K562 (cell line): ENCODE data around the gene RRAGD. TPM values are rescaled to one million over a fixed set of nuclear protein-coding genes. Genes with fewer than 3 reads are reported as not detected.

Experiments
- CXXC5 ChIP-seq: fragments of 250-450 bp; sonication (Bioruptor Pico); IDR thresholded peaks from 2 replicates; pipeline ENCODE4 v1.8.0; 2022; ENCODE audit warnings: inconsistent platforms, mild to moderate bottlenecking, moderate library complexity
- FOXJ2 ChIP-seq: fragments of 200-800 bp; sonication (Bioruptor generic); IDR thresholded peaks from 2 replicates; pipeline ENCODE4 v1.6.1; 2016; ENCODE audit warnings: missing genetic modification characterization, missing compliant biosample characterization
- JUNB ChIP-seq: fragments of 450-650 bp; formaldehyde crosslinking; conservative IDR thresholded peaks from 2 replicates; pipeline ENCODE4 v1.4.0; 2020; ENCODE audit warnings: mild to moderate bottlenecking
- MAZ ChIP-seq, 2 experiments: fragments of 450-650 bp in 1 of 2; sonication (generic) in 1 of 2; formaldehyde crosslinking; IDR thresholded peaks in 1 of 2; conservative IDR thresholded peaks in 1 of 2; 2 replicates each; pipeline versions ENCODE4 v1.4.0 to v1.5.0; 2020; ENCODE audit warnings: mild to moderate bottlenecking in 1 of 2, missing genetic modification reagents in 1 of 2
- MBD2 ChIP-seq: sonication (generic); IDR thresholded peaks from 2 replicates; pipeline ENCODE4 v1.6.1; 2016; ENCODE audit warnings: low read depth, borderline replicate concordance
- REST ChIP-seq, 2 experiments: fragments of 450-650 bp; formaldehyde crosslinking in 1 of 2; IDR thresholded peaks; 2 replicates each; pipeline versions ENCODE4 v1.4.0 to v1.6.1; 2014 to 2020; ENCODE audit warnings: mild to moderate bottlenecking in 2 of 2, borderline replicate concordance in 1 of 2, low read depth in 1 of 2
- ZBTB9 ChIP-seq: fragments of 450-650 bp; formaldehyde crosslinking; IDR thresholded peaks from 2 replicates; pipeline ENCODE4 v1.4.0; 2020; ENCODE audit warnings: mild to moderate bottlenecking, moderate library complexity
- ZNF212 ChIP-seq: fragments of 450-650 bp; formaldehyde crosslinking; IDR thresholded peaks from 2 replicates; pipeline ENCODE4 v1.4.0; 2020; ENCODE audit warnings: mild to moderate bottlenecking
- polyA plus RNA-seq, 8 experiments: library from polyadenylated mRNA; depleted of rRNA in 4 of 8; stranded (reverse) in 5 of 8; unstranded in 3 of 8; fragments of >200 nt; fragmentation: Nextera tagmentation in 2 of 8; fragmentation: Illumina TruSeq in 1 of 8; extraction: Ambion mirVana in 2 of 8; extraction: Trizol in 1 of 8; gene quantifications; 2 replicates each; pipeline versions ENCODE4 v1.2.1 to v1.2.3, GENCODE V29; 2011 to 2014; ENCODE audit warnings: inconsistent platforms in 1 of 8, missing spikeins in 1 of 8
- total RNA-seq, 7 experiments: library from RNA; depleted of rRNA in 6 of 7; stranded (reverse); fragments of >200 nt in 6 of 7; fragmentation: Illumina TruSeq in 2 of 7; extraction: Trizol in 2 of 7; gene quantifications; 2 replicates each; pipeline versions ENCODE4 v1.2.1 to v1.2.3, GENCODE V29; 2011 to 2021; ENCODE audit warnings: low replicate concordance in 1 of 7
- TF ChIP-seq, protein P1 (sequence below): fragments of 450-650 bp; formaldehyde crosslinking; IDR thresholded peaks from 2 replicates; pipeline ENCODE4 v1.4.0; 2020; ENCODE audit warnings: mild to moderate bottlenecking, mixed read lengths

Gene RRAGD
- total and polyA plus RNA-seq, 9 of the 15 experiments (the other 6 are each of a cell fraction or from before 2014, with no cell fraction given): 0.03 to 0.07 (median 0.04) TPM; not detected in 6

DNA sequence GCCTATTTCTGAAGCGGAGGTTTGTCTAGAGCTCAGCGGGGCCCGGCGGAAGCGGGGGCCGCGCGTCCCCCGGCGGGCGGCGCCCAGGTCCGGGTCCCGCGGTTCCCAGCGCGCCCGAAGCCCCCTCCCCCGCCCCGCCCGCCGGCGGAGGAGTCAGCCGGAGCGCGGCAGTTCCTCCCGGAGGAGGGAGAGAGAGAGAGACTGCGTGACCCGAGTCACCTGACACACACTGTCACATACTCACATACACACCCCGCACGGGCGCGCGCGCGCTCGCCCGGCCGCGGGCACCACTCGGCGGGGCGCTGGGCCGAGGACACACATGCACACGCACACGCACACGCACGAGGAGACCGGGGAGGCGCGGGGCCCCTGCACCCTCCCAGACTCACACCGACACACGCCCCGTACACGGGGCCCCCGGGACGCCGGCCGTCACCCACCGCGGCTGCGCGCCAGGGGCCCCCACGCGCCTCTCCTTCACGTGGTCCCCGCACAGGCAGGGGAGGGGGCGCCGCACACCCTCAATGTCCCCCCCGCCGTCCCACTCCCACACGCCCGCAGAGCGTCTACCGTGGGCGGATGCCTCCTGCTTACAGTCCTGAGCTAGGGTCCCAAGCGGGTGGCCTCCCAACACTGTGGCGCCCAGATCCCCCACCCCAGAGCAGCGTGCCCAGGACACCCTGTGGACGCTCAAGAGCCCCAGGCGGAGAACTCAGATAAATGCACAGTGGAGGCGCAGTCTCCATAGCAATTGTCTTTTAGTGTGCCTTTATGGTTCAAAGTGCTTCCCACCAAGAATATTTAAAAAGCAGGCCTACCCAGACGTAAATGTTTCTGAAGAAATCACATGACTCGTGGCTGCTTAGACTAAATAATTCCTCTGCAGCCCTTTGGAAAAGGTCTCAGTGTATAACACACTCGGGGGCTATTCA is at the start of gene RRAGD (continued):
- 0 out of 4 replicates have a peak, but pooled peaks of 1 of the 2 experiments have one; percentile 44 for TF ChIP-seq MAZ (CRISPR knock-in tag; conservative IDR thresholded peaks at IDR 0.05 in 1 of 2, IDR thresholded peaks at IDR 0.05 in 1 of 2)
- peak; percentile 54 for TF ChIP-seq CXXC5 (CRISPR knock-in tag)
- no peak for TF ChIP-seq ZNF212 (CRISPR knock-in tag)
- 0 out of 2 replicates have a peak, but pooled peaks have one; percentile 27 for TF ChIP-seq ZBTB9 (CRISPR knock-in tag)
- TF ChIP-seq REST (IDR thresholded peaks at IDR 0.05; ENCODE audit: borderline replicate concordance): peak; percentile 54
- no peak for TF ChIP-seq REST (CRISPR knock-in tag; IDR thresholded peaks at IDR 0.05; ENCODE audit: low read depth)
- TF ChIP-seq FOXJ2 (tag): no peak
- TF ChIP-seq MBD2: no peak
- TF ChIP-seq, protein P1, sequence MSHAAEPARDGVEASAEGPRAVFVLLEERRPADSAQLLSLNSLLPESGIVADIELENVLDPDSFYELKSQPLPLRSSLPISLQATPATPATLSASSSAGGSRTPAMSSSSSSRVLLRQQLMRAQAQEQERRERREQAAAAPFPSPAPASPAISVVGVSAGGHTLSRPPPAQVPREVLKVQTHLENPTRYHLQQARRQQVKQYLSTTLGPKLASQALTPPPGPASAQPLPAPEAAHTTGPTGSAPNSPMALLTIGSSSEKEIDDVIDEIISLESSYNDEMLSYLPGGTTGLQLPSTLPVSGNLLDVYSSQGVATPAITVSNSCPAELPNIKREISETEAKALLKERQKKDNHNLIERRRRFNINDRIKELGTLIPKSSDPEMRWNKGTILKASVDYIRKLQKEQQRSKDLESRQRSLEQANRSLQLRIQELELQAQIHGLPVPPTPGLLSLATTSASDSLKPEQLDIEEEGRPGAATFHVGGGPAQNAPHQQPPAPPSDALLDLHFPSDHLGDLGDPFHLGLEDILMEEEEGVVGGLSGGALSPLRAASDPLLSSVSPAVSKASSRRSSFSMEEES (CRISPR knock-in tag): peak; percentile 68
- no peak for TF ChIP-seq JUNB (CRISPR knock-in tag)
